GM19240 (cell line): Measurements from ENCODE around the gene TMA16.
"Not testable (repeated sequence)": the region's sequence is repeated elsewhere in the genome, so short reads cannot be mapped to it uniquely, and the experiment has no call there.

Experiments
- DNase-seq: peaks from one replicate; pipeline ENCODE4 v3.0.0; 2011; ENCODE audit warnings: low spot score; ENCODE audit not compliant: insufficient read length

The TMA16 gene

GRCh38 chr4:163515198-163515597, 20.7 kb downstream of the TMA16 start:
- no peak for DNase-seq

GRCh38 chr4:163523791-163524365, 29.4 kb downstream of the TMA16 start:
- no peak for DNase-seq

- DNase-seq: no peak
These were observed 31.5 kb downstream of the TMA16 start for GRCh38 chr4:163525982-163526381.

DNA sequence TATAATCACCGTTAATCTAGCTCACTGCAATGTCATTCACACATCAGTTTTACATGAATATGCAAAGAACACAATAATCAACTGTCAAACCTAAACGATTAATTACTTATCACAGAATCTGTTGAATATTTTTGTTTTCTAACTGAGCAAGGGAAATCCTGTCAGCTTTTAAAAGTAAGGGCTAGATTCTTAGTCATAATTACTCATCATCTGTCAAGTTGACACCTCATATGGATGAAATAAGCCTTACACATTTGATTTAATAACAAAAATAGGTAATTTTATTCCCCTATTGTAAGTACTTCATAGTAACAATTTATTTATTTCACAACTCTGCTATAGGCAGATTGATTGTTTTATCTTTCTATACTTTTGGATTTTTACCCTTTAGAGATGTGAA, 32.7 kb downstream of the TMA16 start:
- DNase-seq: no peak

DNA sequence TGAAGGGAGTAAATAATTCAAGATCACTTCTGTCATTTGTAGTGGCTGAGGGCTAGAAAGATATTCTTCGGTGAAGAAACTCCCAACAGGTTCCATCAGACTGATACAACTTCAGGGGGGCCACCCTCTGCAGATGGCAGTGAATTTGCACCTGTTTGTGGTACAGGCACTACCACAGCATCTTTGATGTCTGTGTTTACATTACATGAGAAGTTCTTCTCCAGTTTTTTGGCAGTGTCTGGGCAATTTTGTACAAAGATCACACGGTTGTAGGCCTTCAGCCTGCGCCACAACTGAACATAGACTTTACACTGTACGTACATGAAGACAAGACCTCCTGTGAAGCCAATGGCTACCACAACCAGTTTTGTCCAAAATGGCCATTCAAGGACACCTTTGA, 34.2 kb downstream of the TMA16 start:
- no peak for DNase-seq

DNA sequence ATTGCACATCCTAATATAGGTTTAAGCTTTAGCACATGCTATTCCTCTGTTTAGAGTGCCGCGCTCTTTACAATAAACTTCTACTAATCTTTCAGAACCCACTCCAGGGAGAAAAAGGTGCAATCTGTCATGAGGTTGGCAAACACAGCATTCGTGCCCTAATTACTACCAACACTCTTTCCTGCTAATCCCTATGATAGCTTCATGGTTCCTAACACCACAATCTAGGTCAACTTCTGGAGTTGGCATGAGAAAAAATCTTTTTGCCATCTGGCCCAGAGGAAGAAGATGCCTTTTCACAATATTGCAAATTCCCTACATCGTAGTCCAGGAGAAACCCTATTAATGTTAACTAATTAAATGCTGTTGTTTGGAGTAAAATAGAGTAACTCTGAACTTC, 39.6 kb downstream of the TMA16 start:
- DNase-seq: no peak

DNA sequence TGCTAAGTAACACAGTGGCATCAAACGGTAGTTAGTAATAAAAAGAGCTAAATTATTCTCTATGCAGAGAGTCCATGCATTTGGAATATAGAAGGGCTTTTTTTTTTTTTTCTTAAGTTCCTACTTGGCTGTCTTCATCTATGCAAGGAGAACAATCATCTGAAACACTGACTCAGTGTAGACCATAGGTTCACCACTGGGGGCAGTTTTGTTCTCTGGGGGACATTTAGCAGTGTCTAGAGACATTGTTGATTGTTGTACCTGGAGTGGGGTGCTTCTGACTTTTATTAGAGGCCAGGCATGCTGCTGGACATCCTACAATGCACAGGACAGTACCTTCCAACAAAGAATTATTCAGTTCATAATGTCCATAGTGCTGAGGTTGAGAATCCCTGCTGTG, 41.2 kb downstream of the TMA16 start:
- DNase-seq: no peak

- no peak for DNase-seq
These were observed 41.6 kb downstream of the TMA16 start for GRCh38 chr4:163536091-163536490.

DNA sequence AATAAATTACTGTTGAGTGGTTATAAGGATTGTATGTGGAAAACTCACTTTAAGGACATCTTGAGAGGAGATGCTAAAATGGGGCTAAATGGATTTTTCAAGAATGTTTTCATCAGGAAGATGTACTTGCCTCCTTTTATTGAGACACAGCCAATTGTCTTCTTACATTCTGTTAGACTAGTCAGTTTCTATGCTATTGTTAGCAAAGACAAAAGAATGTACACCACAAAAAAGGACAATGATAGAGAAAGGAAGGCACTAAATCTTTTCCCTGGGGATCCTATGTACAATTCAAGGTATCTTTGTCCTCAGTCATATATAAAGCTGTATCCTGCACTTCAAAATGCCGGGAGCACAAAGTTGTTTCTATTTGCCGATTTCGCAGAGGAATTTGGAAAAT, 42.6 kb downstream of the TMA16 start:
- no peak for DNase-seq

GRCh38 chr4:163538820-163539219, 44.3 kb downstream of the TMA16 start:
- not testable (repeated sequence) for DNase-seq

DNA sequence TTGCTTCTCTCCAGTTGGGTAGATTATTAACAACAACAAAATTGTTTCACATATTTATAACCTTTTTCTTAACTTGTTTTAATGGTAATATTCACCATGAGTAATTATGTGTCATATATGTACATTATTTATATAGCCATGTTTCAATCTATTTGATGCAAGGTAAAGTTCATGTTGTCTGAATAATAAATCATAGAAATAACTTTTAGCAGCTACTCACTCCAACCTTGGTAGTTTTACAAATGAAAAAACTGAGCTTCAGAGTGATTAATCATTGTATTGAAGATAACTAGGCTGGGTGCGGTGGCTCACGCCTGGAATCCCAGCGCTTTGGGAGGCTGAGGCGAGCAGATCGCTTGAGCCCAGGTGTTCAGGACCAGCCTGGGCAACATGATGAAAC, 46.0 kb downstream of the TMA16 start:
- no peak for DNase-seq

GRCh38 chr4:163540977-163541376, 46.5 kb downstream of the TMA16 start:
- no peak for DNase-seq

GRCh38 chr4:163542275-163542674, 47.8 kb downstream of the TMA16 start:
- DNase-seq: no peak

DNA sequence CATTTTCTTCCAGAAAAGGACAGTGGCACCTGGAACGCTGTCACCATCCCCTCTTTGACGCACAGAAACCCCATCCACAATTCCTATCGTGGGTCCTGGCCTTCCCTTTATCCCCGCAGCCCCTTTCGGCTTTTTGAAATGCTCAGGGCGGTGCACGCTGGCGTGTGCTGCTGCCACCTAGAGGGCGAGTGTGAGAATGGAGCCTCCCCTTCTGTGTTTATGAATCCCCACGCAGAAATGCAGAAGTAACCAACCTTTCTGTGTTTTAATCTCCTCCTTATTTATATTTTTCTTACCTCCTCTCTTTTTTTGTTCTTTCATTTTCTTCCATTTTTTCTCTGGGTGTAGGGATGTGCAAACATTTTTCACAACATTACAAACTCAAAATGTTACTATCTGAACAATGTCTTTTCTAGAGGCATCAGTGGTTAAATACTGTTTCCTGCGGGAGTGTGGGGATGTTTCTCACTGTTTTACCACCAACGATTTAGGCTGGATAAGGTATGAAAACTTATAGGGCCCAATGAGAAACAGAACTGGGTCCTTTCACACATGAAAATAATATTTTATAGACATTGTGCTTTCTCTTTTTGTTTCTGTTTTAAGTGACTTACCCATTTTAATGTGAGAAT, 50.0 kb downstream of the TMA16 start:
- peak; percentile 33 for DNase-seq

DNA sequence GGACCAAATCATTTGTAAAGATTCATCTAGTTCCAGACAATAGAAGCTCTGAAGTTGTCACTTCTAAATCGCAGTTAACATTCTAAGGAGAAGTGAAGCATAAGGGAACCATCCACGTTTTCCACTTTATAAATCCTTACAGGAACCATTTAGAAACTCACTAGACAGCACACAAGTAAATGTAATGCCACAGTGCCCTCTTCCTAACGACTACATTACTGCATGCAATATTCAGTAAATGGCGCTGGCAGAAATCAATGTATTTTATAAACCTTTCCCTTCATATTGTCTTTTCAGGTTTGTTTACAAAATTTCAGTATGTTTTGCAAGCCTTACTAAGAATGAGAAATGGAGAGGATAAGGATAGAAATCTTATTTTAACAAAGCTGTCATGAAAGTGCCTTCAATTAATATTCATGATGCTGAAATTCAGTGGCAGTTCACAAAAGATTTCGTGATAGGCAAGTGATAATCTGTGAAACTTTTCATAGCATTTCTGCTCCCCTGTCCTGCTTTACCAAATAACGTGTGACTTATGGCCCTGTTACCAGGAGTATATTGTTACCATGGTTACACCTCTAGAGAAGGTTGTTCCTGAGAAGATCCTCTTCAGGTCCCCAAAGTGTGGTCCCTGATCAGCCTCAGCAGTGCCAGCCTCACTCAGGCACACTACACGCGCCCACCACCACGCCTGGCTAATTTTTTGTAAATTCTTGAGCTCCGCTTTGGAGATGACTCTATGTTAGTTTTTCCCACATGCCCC, 54.2 kb downstream of the TMA16 start:
- DNase-seq: no peak

- DNase-seq: no peak
These were observed 56.4 kb downstream of the TMA16 start for GRCh38 chr4:163550869-163551267.

- no peak for DNase-seq
These were observed 58.7 kb downstream of the TMA16 start for GRCh38 chr4:163553146-163553545.

DNA sequence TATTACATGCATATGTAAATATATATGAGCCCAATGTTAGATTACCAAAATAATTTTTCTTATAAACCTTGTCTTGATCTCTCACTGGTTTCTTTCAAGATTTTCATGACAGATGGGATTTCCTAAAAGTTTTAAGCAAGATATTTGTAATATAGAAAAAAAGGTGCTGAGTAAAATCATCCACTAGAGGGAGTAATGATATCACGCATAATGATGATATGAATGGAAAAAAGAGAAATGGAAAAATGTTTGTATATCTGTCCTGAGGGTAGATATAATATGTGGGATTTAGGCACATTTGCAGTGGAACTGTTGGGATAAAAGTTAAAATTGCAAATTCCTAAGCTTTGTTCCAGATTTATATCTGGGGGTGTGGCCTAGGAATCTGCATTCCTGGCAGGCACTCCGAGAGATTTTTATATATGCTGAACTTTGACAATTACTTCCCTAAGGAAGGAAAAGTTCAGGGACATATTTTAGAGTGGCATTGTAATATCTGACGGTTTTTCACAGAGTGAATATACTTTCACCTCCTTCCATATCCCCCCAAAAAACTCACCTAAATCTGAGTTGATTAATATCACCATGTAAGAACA, 60.5 kb downstream of the TMA16 start:
- DNase-seq: no peak

GRCh38 chr4:163556177-163556576, 61.7 kb downstream of the TMA16 start:
- DNase-seq: no peak

DNA sequence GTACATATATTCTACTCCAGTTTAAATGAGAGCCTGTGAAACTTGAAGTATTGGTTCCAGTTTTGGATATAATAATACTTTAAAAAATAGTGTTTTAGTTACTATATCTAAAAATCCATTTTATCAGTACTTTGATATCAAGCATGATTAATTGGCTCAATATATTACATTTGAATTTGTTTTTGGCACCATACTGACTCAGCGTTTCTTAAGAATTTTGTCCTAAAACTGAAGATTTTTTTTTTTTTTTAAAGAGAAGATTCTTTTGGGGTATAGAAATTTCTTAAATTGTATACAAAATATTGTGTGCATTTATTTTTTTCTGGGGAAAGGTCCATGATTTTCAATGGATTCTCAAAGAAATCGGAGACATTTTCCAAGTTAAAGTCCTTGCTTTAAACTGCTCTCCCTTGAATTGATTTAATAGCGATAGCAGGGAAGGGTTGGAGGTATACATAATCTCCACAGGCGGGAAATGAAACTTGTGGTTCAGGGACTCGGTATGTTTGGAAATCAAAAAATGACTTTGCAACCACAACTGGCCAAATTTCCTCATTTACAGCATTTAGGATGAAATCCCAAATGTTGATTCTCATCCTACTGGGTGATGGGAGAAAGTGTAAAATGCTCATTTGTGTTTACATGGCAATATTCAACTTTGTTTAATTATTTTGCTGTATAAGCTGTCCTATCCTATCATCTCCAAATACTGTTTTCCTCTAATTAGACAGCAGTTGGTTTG, 62.3 kb downstream of the TMA16 start:
- DNase-seq: no peak

- no peak for DNase-seq
These were observed 64.1 kb downstream of the TMA16 start for GRCh38 chr4:163558539-163559044.

GRCh38 chr4:163562496-163562895, 68.0 kb downstream of the TMA16 start:
- no peak for DNase-seq
